ENCODE data around the gene TNP2.

The TNP2 gene

GRCh38 chr16:11257131-11257938 is 11.8 kb downstream of the TNP2 start:
- DNase-seq (peak; percentile 72), ATAC-seq (peak; percentile 12)
- Mint-ChIP-seq H3K4me1 (peaks cover 45% of the 10 kb centered on the region), H3K27me3 (peaks cover 3% of the 10 kb centered on the region), H3K27ac (peak overlapping the region; percentile 90), H3K36me3 (ENCODE audit: low read depth) (peaks cover 24% of the 10 kb centered on the region), H3K4me3 (peak overlapping the region; percentile 96), H3K9me3 (no peaks in the 10 kb centered on the region)

GRCh38 chr16:11256661-11257130 is 12.4 kb downstream of the TNP2 start:
- DNase-seq (peak; percentile 61), ATAC-seq (no peak)
- Mint-ChIP-seq H3K27me3 (peaks cover 5% of the 10 kb centered on the region), H3K9me3 (no peaks in the 10 kb centered on the region), H3K4me3 (peak overlapping the region; percentile 96), H3K36me3 (ENCODE audit: low read depth) (peaks cover 31% of the 10 kb centered on the region), H3K27ac (peak overlapping the region; percentile 90), H3K4me1 (peaks cover 50% of the 10 kb centered on the region)

GRCh38 chr16:11255737-11256660 is 13.1 kb downstream of the TNP2 start, which contains the start of gene SOCS1:
TSS of gene SOCS1 (minus strand) at chr16:11256204. CDS start at chr16:11255478, 726 bp downstream.
- Mint-ChIP-seq H3K27ac (peak within 1 kb of the TSS; percentile 97), H3K4me3 (peak within 1 kb of the TSS; percentile 96), H3K4me1 (peaks cover 55% of the 10 kb centered on the region), H3K27me3 (peaks cover 5% of the 10 kb centered on the region), H3K9me3 (no peaks in the 10 kb centered on the region), H3K36me3 (ENCODE audit: low read depth) (peaks cover 31% of the 10 kb centered on the region)
- DNase-seq (peak; percentile 92), ATAC-seq (peak; percentile 38)

DNA sequence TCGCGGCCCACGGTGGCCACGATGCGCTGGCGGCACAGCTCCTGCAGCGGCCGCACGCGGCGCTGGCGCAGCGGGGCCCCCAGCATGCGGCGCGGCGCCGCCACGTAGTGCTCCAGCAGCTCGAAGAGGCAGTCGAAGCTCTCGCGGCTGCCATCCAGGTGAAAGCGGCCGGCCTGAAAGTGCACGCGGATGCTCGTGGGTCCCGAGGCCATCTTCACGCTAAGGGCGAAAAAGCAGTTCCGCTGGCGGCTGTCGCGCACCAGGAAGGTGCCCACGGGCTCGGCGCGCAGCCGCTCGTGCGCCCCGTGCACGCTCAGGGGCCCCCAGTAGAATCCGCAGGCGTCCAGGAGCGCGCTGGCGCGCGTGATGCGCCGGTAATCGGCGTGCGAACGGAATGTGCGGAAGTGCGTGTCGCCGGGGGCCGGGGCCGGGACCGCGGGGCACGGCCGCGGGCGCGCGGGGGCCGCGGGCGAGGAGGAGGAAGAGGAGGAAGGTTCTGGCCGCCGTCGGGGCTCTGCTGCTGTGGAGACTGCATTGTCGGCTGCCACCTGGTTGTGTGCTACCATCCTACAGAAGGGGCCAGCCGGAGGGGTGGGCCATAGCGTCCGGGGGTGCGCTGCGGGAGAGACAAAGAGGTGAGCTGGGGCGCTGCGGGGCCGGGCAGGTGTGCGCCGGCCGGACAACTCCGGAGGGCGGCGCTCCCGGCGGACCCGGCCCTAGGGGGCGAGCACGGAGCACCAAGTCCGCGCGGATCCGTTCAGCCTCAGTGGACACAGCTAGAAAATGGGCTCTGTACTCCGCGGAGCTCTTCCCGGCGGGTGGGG is 14.0 kb downstream of the TNP2 start:
- ATAC-seq = no peak
- Mint-ChIP-seq H3K27me3 (peaks cover 2% of the 10 kb centered on the region), H3K4me3 (peak overlapping the region; percentile 94), H3K9me3 (no peaks in the 10 kb centered on the region), H3K36me3 (ENCODE audit: low read depth) (peaks cover 37% of the 10 kb centered on the region), H3K4me1 (peaks cover 61% of the 10 kb centered on the region), H3K27ac (peak overlapping the region; percentile 97)
- DNase-seq = peak; percentile 55

GRCh38 chr16:11253995-11254912 is 14.9 kb downstream of the TNP2 start:
- Mint-ChIP-seq H3K36me3 (ENCODE audit: low read depth) (peaks cover 37% of the 10 kb centered on the region), H3K27me3 (peaks cover 2% of the 10 kb centered on the region), H3K9me3 (no peaks in the 10 kb centered on the region), H3K4me1 (peaks cover 58% of the 10 kb centered on the region), H3K4me3 (peak overlapping the region; percentile 94), H3K27ac (peak overlapping the region; percentile 97)
- ATAC-seq = no peak
- no peak for DNase-seq

- peaks cover 2% of the 10 kb centered on the region for H3K27me3 Mint-ChIP-seq
- peaks cover 42% of the 10 kb centered on the region for H3K36me3 Mint-ChIP-seq (ENCODE audit: low read depth)
- H3K4me1 Mint-ChIP-seq = peaks cover 48% of the 10 kb centered on the region
- no peaks in the 10 kb centered on the region for H3K9me3 Mint-ChIP-seq
- H3K4me3 Mint-ChIP-seq = peak overlapping the region; percentile 94
- DNase-seq (peak; percentile 68), ATAC-seq (peak; percentile 21)
- H3K27ac Mint-ChIP-seq = peak overlapping the region; percentile 97
These were observed 15.8 kb downstream of the TNP2 start for GRCh38 chr16:11253009-11253994.

- ATAC-seq = no peak
- DNase-seq = no peak
- H3K36me3 Mint-ChIP-seq (ENCODE audit: low read depth) = peaks cover 42% of the 10 kb centered on the region
- no peaks in the 10 kb centered on the region for H3K9me3 Mint-ChIP-seq
- H3K4me1 Mint-ChIP-seq = peaks cover 48% of the 10 kb centered on the region
- H3K4me3 Mint-ChIP-seq = peak overlapping the region; percentile 94
- peaks cover 2% of the 10 kb centered on the region for H3K27me3 Mint-ChIP-seq
- peak overlapping the region; percentile 97 for H3K27ac Mint-ChIP-seq
These were observed 16.6 kb downstream of the TNP2 start for GRCh38 chr16:11252482-11252931.

GRCh38 chr16:11251525-11252481 is 17.3 kb downstream of the TNP2 start:
- H3K4me3 Mint-ChIP-seq = peak overlapping the region; percentile 94
- peaks cover 46% of the 10 kb centered on the region for H3K4me1 Mint-ChIP-seq
- peak overlapping the region; percentile 97 for H3K27ac Mint-ChIP-seq
- peaks cover 42% of the 10 kb centered on the region for H3K36me3 Mint-ChIP-seq (ENCODE audit: low read depth)
- peaks cover 2% of the 10 kb centered on the region for H3K27me3 Mint-ChIP-seq
- no peaks in the 10 kb centered on the region for H3K9me3 Mint-ChIP-seq
- DNase-seq (peak; percentile 81), ATAC-seq (peak; percentile 30)

- DNase-seq (no peak), ATAC-seq (no peak)
- H3K27ac Mint-ChIP-seq = peak overlapping the region; percentile 97
- H3K27me3 Mint-ChIP-seq = peaks cover 2% of the 10 kb centered on the region
- H3K9me3 Mint-ChIP-seq = no peaks in the 10 kb centered on the region
- peaks cover 49% of the 10 kb centered on the region for H3K4me1 Mint-ChIP-seq
- peaks cover 42% of the 10 kb centered on the region for H3K36me3 Mint-ChIP-seq (ENCODE audit: low read depth)
- H3K4me3 Mint-ChIP-seq = peak overlapping the region; percentile 94
These were observed 18.2 kb downstream of the TNP2 start for GRCh38 chr16:11250786-11251524.

GRCh38 chr16:11250091-11250785 is 18.9 kb downstream of the TNP2 start:
- Mint-ChIP-seq H3K27ac (no peak overlapping the region), H3K4me1 (peaks cover 57% of the 10 kb centered on the region), H3K9me3 (no peaks in the 10 kb centered on the region), H3K36me3 (ENCODE audit: low read depth) (peaks cover 40% of the 10 kb centered on the region), H3K4me3 (no peak overlapping the region), H3K27me3 (peaks cover 2% of the 10 kb centered on the region)
- ATAC-seq (no peak), DNase-seq (no peak)
